ENCODE results near the gene RFX7.

Gene RFX7

DNA sequence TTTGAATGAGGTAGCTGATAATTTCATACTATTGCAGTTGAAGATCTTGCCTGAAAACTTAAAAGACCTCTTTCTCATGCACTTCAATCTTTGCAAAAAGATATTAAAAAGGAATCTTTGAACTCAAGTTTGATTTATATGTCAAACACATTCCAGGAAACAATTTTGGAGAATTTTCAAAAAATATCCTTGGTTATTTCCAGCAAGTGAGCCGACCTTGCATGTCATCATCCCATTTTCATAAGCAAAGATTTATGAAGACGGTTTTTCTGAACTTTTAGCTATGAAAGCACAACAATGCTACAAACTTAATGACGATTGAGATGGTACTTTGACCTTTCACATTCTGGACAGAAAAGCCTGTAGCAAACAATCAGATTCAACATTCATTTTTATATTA, 95.6 kb downstream of the RFX7 start:
- ATAC-seq, result no peak
- Mint-ChIP-seq H3K9me3 (no peaks in the 10 kb centered on the region), H3K4me1 (peaks cover 42% of the 10 kb centered on the region), H3K4me3 (no peak overlapping the region), H3K27ac (no peak overlapping the region), H3K36me3 (peaks cover 5% of the 10 kb centered on the region)
- DNase-seq (ENCODE audit: low spot score in 2 of 2), result no peak

- Mint-ChIP-seq H3K36me3 (peaks cover 14% of the 10 kb centered on the region), H3K9me3 (no peaks in the 10 kb centered on the region), H3K27ac (no peak overlapping the region), H3K4me3 (no peak overlapping the region), H3K4me1 (peaks cover 32% of the 10 kb centered on the region)
- no peak for ATAC-seq
- no peak for DNase-seq (ENCODE audit: low spot score in 2 of 2)
Measured at GRCh38 chr15:56146756-56147155, 96.9 kb downstream of the RFX7 start.

DNA sequence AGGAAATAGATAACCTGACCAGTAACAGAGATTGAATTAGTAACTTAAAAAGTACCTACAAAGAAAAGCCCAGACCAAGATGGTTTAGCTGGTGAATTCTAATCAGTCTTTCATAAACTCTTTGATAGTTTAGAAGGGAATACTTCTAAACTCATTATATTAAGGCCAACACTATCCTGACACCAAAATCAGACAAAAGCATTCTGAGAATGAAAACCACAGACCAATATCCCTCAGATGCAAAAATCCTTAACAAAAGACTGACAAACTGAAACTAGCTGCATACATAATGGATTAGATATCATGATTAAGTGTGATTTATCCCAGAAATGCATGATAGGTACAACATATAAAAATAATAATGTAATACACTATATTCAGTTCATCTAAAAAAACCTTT, 115.6 kb downstream of the RFX7 start:
- H3K27ac Mint-ChIP-seq, result no peak overlapping the region
- no peak for ATAC-seq
- H3K9me3 Mint-ChIP-seq, result peaks cover 17% of the 10 kb centered on the region
- H3K36me3 Mint-ChIP-seq, result peaks cover 36% of the 10 kb centered on the region
- no peaks in the 10 kb centered on the region for H3K4me1 Mint-ChIP-seq
- DNase-seq (ENCODE audit: low spot score in 2 of 2), result no peak
- no peak overlapping the region for H3K4me3 Mint-ChIP-seq

- H3K9me3 Mint-ChIP-seq, result peaks cover 22% of the 10 kb centered on the region
- ATAC-seq (no peak), DNase-seq (ENCODE audit: low spot score in 2 of 2) (no peak)
- H3K36me3 Mint-ChIP-seq, result peaks cover 36% of the 10 kb centered on the region
- no peaks in the 10 kb centered on the region for H3K4me1 Mint-ChIP-seq
- H3K4me3 Mint-ChIP-seq, result no peak overlapping the region
- H3K27ac Mint-ChIP-seq, result no peak overlapping the region
Measured at GRCh38 chr15:56126409-56126808, 117.3 kb downstream of the RFX7 start.

- Mint-ChIP-seq H3K27ac (no peak overlapping the region), H3K4me3 (no peak overlapping the region), H3K36me3 (peaks cover 22% of the 10 kb centered on the region), H3K4me1 (no peaks in the 10 kb centered on the region), H3K9me3 (peaks cover 20% of the 10 kb centered on the region)
- ATAC-seq (no peak), DNase-seq (ENCODE audit: low spot score in 2 of 2) (no peak)
Measured at GRCh38 chr15:56124391-56124790, 119.3 kb downstream of the RFX7 start.

DNA sequence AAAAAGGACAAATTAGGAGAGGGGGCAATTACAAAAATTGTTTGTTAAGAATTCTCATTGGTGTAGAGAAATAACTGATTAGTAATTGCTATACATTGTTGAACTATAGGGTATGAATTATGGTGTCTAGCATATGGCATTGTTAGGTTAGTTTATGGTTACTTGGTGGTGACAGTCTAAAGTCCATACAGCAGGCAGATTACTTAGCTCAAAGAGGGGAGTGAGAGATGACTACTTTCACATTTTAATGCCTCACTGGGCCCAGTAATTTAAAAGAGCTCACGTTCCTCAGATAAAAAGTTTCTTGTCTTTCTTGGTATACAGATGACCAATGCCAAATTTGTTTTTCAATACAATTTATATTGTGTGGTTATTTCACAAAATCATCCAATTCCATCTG, 137.8 kb downstream of the RFX7 start:
- Mint-ChIP-seq H3K9me3 (no peaks in the 10 kb centered on the region), H3K4me3 (no peak overlapping the region), H3K36me3 (peaks cover 5% of the 10 kb centered on the region), H3K4me1 (peaks cover 12% of the 10 kb centered on the region), H3K27ac (no peak overlapping the region)
- DNase-seq (ENCODE audit: low spot score in 2 of 2), result no peak
- no peak for ATAC-seq

GRCh38 chr15:56102441-56102840, 141.2 kb downstream of the RFX7 start:
- Mint-ChIP-seq H3K9me3 (no peaks in the 10 kb centered on the region), H3K36me3 (peaks cover 36% of the 10 kb centered on the region)
- ATAC-seq, result no peak

GRCh38 chr15:56099311-56099710, 144.4 kb downstream of the RFX7 start:
- ATAC-seq, result no peak
- Mint-ChIP-seq H3K9me3 (no peaks in the 10 kb centered on the region), H3K4me1 (no peaks in the 10 kb centered on the region), H3K36me3 (peaks cover 67% of the 10 kb centered on the region), H3K4me3 (no peak overlapping the region), H3K27ac (no peak overlapping the region)
- DNase-seq (ENCODE audit: low spot score in 2 of 2), result no peak

More at GRCh38 chr15:56102441-56102840, 141.2 kb downstream of the RFX7 start:
- no peak for DNase-seq (ENCODE audit: low spot score in 2 of 2)
- Mint-ChIP-seq H3K27ac (no peak overlapping the region), H3K4me1 (no peaks in the 10 kb centered on the region), H3K4me3 (no peak overlapping the region)

DNA sequence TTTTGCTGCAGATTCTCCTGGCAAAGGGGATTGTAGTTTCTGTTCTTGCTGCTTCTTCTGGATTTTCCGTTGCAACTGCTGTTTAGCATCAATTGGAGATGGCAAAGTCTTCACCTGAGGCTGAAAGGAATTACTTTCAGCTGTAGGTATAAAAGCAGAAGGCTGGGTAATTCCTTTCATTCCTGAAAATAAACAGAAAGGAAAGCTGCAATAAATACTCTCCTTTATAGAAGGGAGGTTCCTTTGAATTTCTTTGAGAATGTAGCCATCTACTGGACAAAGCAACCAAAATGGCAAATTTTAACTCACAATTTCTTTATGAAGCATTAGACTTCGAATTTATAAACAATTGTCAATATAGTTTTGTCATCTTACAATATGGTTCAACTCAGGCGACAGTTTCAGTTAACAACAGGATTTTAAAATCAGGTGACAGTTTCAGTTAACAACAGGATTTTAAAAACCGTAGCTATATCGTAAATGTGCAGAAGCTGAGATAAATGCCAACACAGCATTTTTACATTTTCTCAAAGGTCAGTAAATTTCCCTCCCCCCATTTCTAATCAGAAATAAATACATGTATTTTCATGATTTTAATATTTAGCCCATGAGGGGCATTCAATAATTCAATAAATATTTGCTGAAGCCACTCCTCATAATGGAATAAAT, 145.3 kb downstream of the RFX7 start:
- no peak for DNase-seq (ENCODE audit: low spot score in 2 of 2)
- Mint-ChIP-seq H3K36me3 (peaks cover 77% of the 10 kb centered on the region), H3K9me3 (no peaks in the 10 kb centered on the region), H3K4me1 (no peaks in the 10 kb centered on the region), H3K27ac (no peak overlapping the region), H3K4me3 (no peak overlapping the region)
- no peak for ATAC-seq

GRCh38 chr15:56095406-56095805, 148.3 kb downstream of the RFX7 start:
- peaks cover 73% of the 10 kb centered on the region for H3K36me3 Mint-ChIP-seq
- ATAC-seq (no peak), DNase-seq (ENCODE audit: low spot score in 2 of 2) (no peak)
- no peaks in the 10 kb centered on the region for H3K4me1 Mint-ChIP-seq
- H3K27ac Mint-ChIP-seq, result no peak overlapping the region
- no peaks in the 10 kb centered on the region for H3K9me3 Mint-ChIP-seq
- H3K4me3 Mint-ChIP-seq, result no peak overlapping the region

DNA sequence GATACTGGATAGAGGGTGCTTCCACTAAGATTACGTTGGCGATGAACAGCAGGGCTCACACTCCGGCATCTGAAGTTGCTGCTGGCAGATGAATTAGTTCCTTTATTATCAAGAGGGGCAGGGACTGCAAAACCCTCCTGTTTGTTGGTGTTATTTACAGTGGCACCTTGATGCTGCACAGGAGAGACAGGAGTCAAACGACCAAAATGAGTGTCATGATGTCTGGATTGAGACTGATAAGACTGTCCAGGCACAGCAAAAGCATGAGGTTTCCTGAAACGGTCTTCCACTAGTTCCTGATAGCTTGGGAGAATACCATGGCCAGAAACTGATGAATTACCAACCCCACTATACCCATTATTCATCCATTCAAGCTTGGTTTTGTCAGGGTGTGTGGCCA, 149.5 kb downstream of the RFX7 start:
- no peak overlapping the region for H3K4me3 Mint-ChIP-seq
- peaks cover 60% of the 10 kb centered on the region for H3K36me3 Mint-ChIP-seq
- H3K9me3 Mint-ChIP-seq, result no peaks in the 10 kb centered on the region
- DNase-seq (ENCODE audit: low spot score in 2 of 2) (no peak), ATAC-seq (no peak)
- H3K27ac Mint-ChIP-seq, result no peak overlapping the region
- no peaks in the 10 kb centered on the region for H3K4me1 Mint-ChIP-seq

DNA sequence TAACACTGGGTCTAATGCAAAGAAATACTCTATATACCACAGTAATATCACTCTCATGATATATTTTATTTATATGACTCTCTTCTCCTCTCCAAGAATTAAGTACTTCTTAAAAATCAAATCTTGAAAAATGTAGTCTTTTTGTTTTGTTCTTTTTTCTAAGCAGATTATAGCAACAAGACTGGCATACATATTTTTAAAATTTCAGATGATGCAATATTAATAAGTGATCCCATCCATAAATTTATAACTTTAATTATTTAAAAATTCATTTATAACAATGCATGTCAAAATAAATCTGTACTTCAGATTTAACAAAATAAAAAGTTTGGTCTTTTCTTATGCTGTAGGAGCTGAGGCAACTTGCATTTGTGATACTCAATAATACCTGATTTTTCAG, 155.3 kb downstream of the RFX7 start:
- Mint-ChIP-seq H3K36me3 (peaks cover 3% of the 10 kb centered on the region), H3K4me3 (no peak overlapping the region), H3K4me1 (no peaks in the 10 kb centered on the region), H3K27ac (no peak overlapping the region), H3K9me3 (peaks cover 3% of the 10 kb centered on the region)
- DNase-seq (ENCODE audit: low spot score in 2 of 2), result no peak
- ATAC-seq, result no peak

GRCh38 chr15:56086566-56086965, 157.1 kb downstream of the RFX7 start:
- Mint-ChIP-seq H3K4me3 (no peak overlapping the region), H3K36me3 (no peaks in the 10 kb centered on the region), H3K9me3 (peaks cover 3% of the 10 kb centered on the region), H3K27ac (no peak overlapping the region), H3K4me1 (no peaks in the 10 kb centered on the region)
- DNase-seq (ENCODE audit: low spot score in 2 of 2), result no peak
- no peak for ATAC-seq

DNA sequence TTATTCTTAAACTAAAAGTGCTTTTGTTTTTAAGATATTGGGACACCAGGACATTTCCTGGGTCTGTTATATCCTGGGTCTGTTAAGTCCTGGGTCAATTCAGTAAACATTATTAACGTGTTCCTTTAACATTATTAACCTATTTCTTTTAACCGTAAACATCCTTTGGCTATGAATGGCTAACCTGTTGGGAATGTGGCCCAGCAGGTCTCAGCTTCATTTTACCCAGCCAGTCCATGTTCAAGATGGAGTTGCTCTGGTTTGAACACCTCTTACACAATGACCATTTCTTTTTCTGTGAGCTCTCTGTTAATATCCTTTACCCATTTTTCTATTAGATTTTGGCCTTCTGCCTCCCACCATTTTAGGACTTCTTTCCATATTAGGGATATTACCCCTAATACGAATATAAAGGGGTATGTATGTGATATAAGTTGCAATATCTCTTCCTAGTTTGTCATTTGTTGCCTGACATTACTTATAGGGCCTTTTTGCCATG, 161.4 kb downstream of the RFX7 start:
- DNase-seq (ENCODE audit: low spot score in 2 of 2) (no peak), ATAC-seq (no peak)
- Mint-ChIP-seq H3K4me3 (no peak overlapping the region), H3K27ac (no peak overlapping the region), H3K36me3 (no peaks in the 10 kb centered on the region), H3K9me3 (peaks cover 3% of the 10 kb centered on the region), H3K4me1 (no peaks in the 10 kb centered on the region)

DNA sequence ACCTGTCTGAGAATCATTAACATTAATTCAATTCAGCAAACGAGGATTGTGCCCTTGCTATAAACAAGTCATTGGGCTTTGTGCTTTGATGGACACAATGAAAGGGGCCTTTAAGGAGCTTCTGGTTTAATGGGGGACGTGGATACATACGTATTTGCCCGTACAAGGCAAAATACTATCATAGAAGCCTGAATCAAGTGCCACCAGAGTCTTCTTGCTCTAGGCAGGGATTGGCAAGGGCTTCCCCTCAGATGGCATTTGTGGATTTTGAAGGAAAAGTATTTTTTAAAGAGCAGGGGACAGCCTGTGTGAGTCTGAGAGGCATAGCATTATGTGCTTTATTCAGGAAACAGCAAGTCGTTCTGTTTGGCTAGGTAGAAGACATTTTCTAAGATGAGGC, 166.6 kb downstream of the RFX7 start:
- Mint-ChIP-seq H3K4me1 (no peaks in the 10 kb centered on the region), H3K4me3 (no peak overlapping the region), H3K36me3 (no peaks in the 10 kb centered on the region), H3K27ac (no peak overlapping the region), H3K9me3 (no peaks in the 10 kb centered on the region)
- ATAC-seq (no peak), DNase-seq (ENCODE audit: low spot score in 2 of 2) (no peak)

GRCh38 chr15:56076640-56077039, 167.0 kb downstream of the RFX7 start:
- DNase-seq (ENCODE audit: low spot score in 2 of 2) (no peak), ATAC-seq (no peak)
- no peaks in the 10 kb centered on the region for H3K4me1 Mint-ChIP-seq
- no peaks in the 10 kb centered on the region for H3K9me3 Mint-ChIP-seq
- no peaks in the 10 kb centered on the region for H3K36me3 Mint-ChIP-seq
- no peak overlapping the region for H3K4me3 Mint-ChIP-seq
- H3K27ac Mint-ChIP-seq, result no peak overlapping the region

Measured in stimulated activated effector memory CD8-positive, alpha-beta T cell treated with anti-CD3 and anti-CD28 coated beads, Interleukin-12 subunit alpha, Interleukin-12 subunit beta, amount 100 ng/mL, for 72 hours (primary cell).